ENCODE results near the gene ROCK2. TPM values are rescaled to one million over a fixed set of nuclear protein-coding genes. Genes with fewer than 3 reads are reported as not detected.

Gene ROCK2
- total and polyA plus RNA-seq, 2 of the 13 experiments (the other 11 are each of a cell fraction or from before 2014, with no cell fraction given), result 38.1 to 119 TPM

GRCh38 chr2:11343650-11344341 is 640 bp downstream of the ROCK2 start (continued):
- TF ChIP-seq POLR2AphosphoS5 (IDR thresholded peaks at IDR 0.05; ENCODE audit: low read depth, low read length) (peak; percentile 59), ZNF180 (CRISPR knock-in tag; IDR thresholded peaks at IDR 0.05; ENCODE audit: borderline replicate concordance, low read depth) (no peak), ZNF710 (CRISPR knock-in tag; IDR thresholded peaks at IDR 0.05; ENCODE audit: borderline replicate concordance) (peak; percentile 93), ZNF142 (CRISPR knock-in tag; IDR thresholded peaks at IDR 0.05) (peak; percentile 93), KDM2A (CRISPR knock-in tag; IDR thresholded peaks at IDR 0.05; ENCODE audit: borderline replicate concordance, low read depth) (peak; percentile 90), NONO (IDR thresholded peaks at IDR 0.05) (no peak), NONO (CRISPR knock-in tag; conservative IDR thresholded peaks at IDR 0.05) (peak; percentile 75; the same call in 1 of the 2 replicates), NR2F1 (CRISPR knock-in tag; IDR thresholded peaks at IDR 0.05) (0 out of 4 replicates have a peak, but pooled peaks of 1 of the 2 experiments have one; percentile 24), ZNF101 (CRISPR knock-in tag; IDR thresholded peaks at IDR 0.05; ENCODE audit: borderline replicate concordance, low read depth) (no peak; the same call in 1 of the 2 replicates), SMAD1 (CRISPR knock-in tag; IDR thresholded peaks at IDR 0.05; ENCODE audit: borderline replicate concordance, low read depth) (peak; percentile 65; the same call in 1 of the 2 replicates), ZNF468 (CRISPR knock-in tag; IDR thresholded peaks at IDR 0.05) (no peak; the same call in 1 of the 2 replicates), NFKB2 (CRISPR knock-in tag; IDR thresholded peaks at IDR 0.05; ENCODE audit: borderline replicate concordance) (peak; percentile 89; the same call in 1 of the 2 replicates)
- TF ChIP-seq, protein P1, sequence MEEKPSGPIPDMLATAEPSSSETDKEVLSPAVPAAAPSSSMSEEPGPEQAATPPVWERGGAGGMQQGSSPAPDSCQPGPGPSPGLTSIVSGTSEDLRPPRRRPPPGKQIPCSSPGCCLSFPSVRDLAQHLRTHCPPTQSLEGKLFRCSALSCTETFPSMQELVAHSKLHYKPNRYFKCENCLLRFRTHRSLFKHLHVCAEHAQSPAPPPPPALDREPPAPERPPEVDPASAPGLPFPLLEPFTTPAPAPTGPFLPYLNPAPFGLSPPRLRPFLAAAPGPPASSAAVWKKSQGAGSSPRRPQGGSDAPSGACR (CRISPR knock-in tag; IDR thresholded peaks at IDR 0.05), result no peak
- TF ChIP-seq, protein P2, sequence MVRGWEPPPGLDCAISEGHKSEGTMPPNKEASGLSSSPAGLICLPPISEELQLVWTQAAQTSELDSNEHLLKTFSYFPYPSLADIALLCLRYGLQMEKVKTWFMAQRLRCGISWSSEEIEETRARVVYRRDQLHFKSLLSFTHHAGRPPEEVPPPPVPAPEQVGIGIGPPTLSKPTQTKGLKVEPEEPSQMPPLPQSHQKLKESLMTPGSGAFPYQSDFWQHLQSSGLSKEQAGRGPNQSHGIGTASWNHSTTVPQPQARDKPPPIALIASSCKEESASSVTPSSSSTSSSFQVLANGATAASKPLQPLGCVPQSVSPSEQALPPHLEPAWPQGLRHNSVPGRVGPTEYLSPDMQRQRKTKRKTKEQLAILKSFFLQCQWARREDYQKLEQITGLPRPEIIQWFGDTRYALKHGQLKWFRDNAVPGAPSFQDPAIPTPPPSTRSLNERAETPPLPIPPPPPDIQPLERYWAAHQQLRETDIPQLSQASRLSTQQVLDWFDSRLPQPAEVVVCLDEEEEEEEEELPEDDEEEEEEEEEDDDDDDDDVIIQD (CRISPR knock-in tag; IDR thresholded peaks at IDR 0.05; ENCODE audit: low read depth), result peak; percentile 79; the same call in 1 of the 2 replicates

All from HepG2 (cell line).